ENCODE data around the gene TSPAN14. TPM values are rescaled to one million over a fixed set of nuclear protein-coding genes. Genes with fewer than 3 reads are reported as not detected.
"Not testable (repeated sequence)": the region's sequence is repeated elsewhere in the genome, so short reads cannot be mapped to it uniquely, and the experiment has no call there.

TSPAN14 gene
- total RNA-seq, 1 experiment from 2014 or later: 46.9 TPM

DNA sequence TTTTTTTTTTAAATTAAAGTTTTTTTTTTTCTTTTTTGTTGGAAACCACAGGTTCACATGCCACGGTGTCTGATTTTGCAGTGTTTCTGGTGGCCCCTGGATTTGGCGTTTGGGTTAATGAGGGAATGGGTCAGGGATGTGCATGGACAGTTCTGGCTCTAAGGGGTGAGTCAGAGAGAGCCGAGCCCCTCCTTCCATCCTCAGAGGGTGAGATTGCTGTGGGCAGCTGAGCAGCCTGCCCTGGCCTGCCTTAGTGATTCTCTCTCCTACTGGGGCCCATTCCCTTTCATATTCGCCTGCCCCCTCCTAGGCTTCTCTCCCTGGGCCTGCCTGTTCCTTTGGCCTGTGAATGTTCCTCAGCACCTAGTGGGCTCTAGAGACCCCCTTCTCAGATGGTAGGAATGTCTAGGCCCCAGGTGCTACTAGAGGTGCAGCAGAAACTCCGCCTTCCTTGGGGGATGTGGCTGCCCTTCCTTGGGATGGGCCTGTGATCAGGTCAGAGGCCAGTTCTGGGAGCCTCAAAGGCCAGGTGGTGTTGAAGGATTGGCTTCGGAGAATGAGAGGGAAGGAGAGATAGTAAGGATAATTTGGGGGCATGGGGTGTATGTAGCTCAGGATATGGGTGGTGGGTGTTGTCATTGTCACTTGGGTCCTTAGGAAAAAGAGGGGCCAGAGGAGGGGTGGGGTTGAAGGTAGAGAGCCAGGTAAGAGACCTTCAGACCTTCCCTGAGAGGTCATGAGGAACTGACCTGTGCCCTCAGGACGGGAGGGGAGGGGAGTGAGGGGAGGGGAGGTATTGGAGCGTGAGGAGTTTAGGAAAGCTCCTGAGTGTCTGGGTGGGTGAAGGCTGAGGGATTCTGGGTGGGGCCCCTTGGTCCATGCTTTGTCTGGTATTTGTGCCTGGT, 19.8 kb downstream of the TSPAN14 start:
- no peaks in the 10 kb centered on the region for H3K27me3 Mint-ChIP-seq (ENCODE audit: insufficient read depth, unreplicated experiment)
- peaks cover 30% of the 10 kb centered on the region for H3K36me3 Mint-ChIP-seq (ENCODE audit: insufficient read depth, unreplicated experiment)
- peak; percentile 52 for DNase-seq (ENCODE audit: unreplicated experiment)
- H3K4me3 Mint-ChIP-seq (ENCODE audit: unreplicated experiment): peak overlapping the region; percentile 26
- BruUV-seq (replicated peaks): no TSS peak
- TF ChIP-seq, protein P1, sequence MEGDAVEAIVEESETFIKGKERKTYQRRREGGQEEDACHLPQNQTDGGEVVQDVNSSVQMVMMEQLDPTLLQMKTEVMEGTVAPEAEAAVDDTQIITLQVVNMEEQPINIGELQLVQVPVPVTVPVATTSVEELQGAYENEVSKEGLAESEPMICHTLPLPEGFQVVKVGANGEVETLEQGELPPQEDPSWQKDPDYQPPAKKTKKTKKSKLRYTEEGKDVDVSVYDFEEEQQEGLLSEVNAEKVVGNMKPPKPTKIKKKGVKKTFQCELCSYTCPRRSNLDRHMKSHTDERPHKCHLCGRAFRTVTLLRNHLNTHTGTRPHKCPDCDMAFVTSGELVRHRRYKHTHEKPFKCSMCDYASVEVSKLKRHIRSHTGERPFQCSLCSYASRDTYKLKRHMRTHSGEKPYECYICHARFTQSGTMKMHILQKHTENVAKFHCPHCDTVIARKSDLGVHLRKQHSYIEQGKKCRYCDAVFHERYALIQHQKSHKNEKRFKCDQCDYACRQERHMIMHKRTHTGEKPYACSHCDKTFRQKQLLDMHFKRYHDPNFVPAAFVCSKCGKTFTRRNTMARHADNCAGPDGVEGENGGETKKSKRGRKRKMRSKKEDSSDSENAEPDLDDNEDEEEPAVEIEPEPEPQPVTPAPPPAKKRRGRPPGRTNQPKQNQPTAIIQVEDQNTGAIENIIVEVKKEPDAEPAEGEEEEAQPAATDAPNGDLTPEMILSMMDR (IDR thresholded peaks at IDR 0.05; ENCODE audit: unreplicated experiment): no peak
- peaks cover 64% of the 10 kb centered on the region for H3K4me1 Mint-ChIP-seq (ENCODE audit: insufficient read depth, unreplicated experiment)
- POLR2A ChIA-PET: interaction anchor here (0.7 to 11.9 kb wide), 5 partner anchors 16 to 87 kb away, joined by 3 to 205 read pairs (median 48); partner anchors contain the start of gene TSPAN14
- CTCF ChIA-PET: interaction anchor here (0.9 to 33.7 kb wide), 6 partner anchors 15 to 190 kb away, joined by 3 to 923 read pairs (median 7); no protein-coding TSS in a partner anchor
- peaks cover 13% of the 10 kb centered on the region for H3K9me3 Mint-ChIP-seq (ENCODE audit: unreplicated experiment)
- intact Hi-C loops (cut with micrococcal nuclease): loop anchor here (2.0 kb wide), 1 partner anchor 19 kb away; the partner anchor contains the start of gene TSPAN14
- peak overlapping the region; percentile 99 for H3K27ac Mint-ChIP-seq (ENCODE audit: low read depth, unreplicated experiment)

DNA sequence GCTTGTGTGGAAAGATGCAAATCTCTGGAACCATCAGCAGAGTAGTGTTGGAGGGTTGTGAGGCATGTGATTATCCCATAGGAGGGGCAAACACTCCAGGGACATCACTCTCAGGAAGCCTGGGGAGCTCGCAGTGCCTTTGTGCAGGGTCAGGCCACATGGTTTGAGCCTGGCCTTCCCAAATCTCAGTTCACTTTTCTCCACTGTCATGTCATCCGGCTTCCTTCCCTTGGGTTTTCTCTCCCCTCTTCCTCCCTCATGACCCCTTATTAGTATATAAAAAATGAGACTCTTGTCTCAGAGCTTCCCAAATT, 20.4 kb downstream of the TSPAN14 start:
- peak overlapping the region; percentile 99 for H3K27ac Mint-ChIP-seq (ENCODE audit: low read depth, unreplicated experiment)
- TF ChIP-seq, protein P1 (IDR thresholded peaks at IDR 0.05; ENCODE audit: unreplicated experiment): no peak
- CTCF ChIA-PET: interaction anchor here (1.0 to 2.5 kb wide), 5 partner anchors 14 to 190 kb away, joined by 3 to 10 read pairs (median 4); no protein-coding TSS in a partner anchor
- H3K4me1 Mint-ChIP-seq (ENCODE audit: insufficient read depth, unreplicated experiment): peaks cover 58% of the 10 kb centered on the region
- peaks cover 24% of the 10 kb centered on the region for H3K36me3 Mint-ChIP-seq (ENCODE audit: insufficient read depth, unreplicated experiment)
- POLR2A ChIA-PET: interaction anchor here (1.4 to 11.9 kb wide), 4 partner anchors 12 to 26 kb away, joined by 4 to 205 read pairs (median 92); partner anchors contain the start of gene TSPAN14
- no peaks in the 10 kb centered on the region for H3K27me3 Mint-ChIP-seq (ENCODE audit: insufficient read depth, unreplicated experiment)
- BruUV-seq (replicated peaks): no TSS peak
- no peak for DNase-seq (ENCODE audit: unreplicated experiment)
- H3K9me3 Mint-ChIP-seq (ENCODE audit: unreplicated experiment): peaks cover 13% of the 10 kb centered on the region
- intact Hi-C loops (cut with micrococcal nuclease): no loop called here
- peak overlapping the region; percentile 26 for H3K4me3 Mint-ChIP-seq (ENCODE audit: unreplicated experiment)

DNA sequence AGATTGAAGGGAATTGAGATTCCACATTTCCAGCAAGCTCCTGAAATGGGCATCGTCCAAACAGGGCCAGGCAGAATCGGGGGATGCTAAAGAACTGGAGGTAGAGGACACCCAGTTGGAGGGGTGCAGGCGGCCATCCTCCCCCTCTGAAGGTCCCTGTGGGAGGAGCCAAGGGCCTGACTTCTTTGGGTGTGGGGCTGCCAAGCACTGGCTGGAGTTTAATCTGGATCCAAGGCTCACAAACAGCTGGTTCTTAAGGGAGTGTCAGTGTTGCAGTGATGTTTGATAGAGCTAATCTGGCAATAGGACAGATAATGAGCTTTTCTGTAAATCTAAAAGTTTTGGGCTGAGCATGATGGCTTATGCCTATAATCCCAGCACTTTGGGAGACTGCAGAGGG, 20.8 kb downstream of the TSPAN14 start:
- no peak for DNase-seq (ENCODE audit: unreplicated experiment)
- intact Hi-C loops (cut with micrococcal nuclease): no loop called here
- ChIA-PET CTCF (interaction anchor here (1.0 to 2.5 kb wide), 5 partner anchors 14 to 189 kb away, joined by 3 to 10 read pairs (median 4); no protein-coding TSS in a partner anchor), POLR2A (interaction anchor here (1.4 to 11.9 kb wide), 3 partner anchors 12 to 26 kb away, joined by 4 to 205 read pairs (median 174); partner anchors contain the start of gene TSPAN14)
- no peak overlapping the region for H3K4me3 Mint-ChIP-seq (ENCODE audit: unreplicated experiment)
- H3K36me3 Mint-ChIP-seq (ENCODE audit: insufficient read depth, unreplicated experiment): peaks cover 24% of the 10 kb centered on the region
- TF ChIP-seq, protein P1 (IDR thresholded peaks at IDR 0.05; ENCODE audit: unreplicated experiment): no peak
- peaks cover 56% of the 10 kb centered on the region for H3K4me1 Mint-ChIP-seq (ENCODE audit: insufficient read depth, unreplicated experiment)
- H3K27me3 Mint-ChIP-seq (ENCODE audit: insufficient read depth, unreplicated experiment): no peaks in the 10 kb centered on the region
- no TSS peak for BruUV-seq (replicated peaks)
- H3K27ac Mint-ChIP-seq (ENCODE audit: low read depth, unreplicated experiment): peak overlapping the region; percentile 99
- peaks cover 13% of the 10 kb centered on the region for H3K9me3 Mint-ChIP-seq (ENCODE audit: unreplicated experiment)

DNA sequence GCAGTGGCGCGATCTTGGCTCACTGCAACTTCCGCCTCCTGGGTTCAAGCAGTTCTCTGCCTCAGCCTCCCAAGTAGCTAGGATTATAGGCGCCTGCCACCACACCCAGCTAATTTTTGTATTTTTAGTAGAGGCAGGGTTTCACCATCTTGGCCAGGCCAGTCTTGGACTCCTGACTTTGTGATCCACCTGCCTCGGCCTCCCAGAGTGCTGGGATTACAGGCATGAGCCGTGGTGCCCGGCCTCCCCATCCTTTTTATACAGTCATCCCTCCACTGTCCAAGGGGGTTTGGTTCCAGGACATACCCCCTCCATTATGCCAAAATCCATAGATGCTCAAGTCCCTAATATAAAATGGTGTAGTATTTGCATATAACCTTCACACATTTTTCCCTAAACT, 21.5 kb downstream of the TSPAN14 start:
- H3K27ac Mint-ChIP-seq (ENCODE audit: low read depth, unreplicated experiment); H3K4me3 Mint-ChIP-seq (ENCODE audit: unreplicated experiment); DNase-seq (ENCODE audit: unreplicated experiment); intact Hi-C loops (cut with micrococcal nuclease); BruUV-seq (replicated peaks); H3K27me3 Mint-ChIP-seq (ENCODE audit: insufficient read depth, unreplicated experiment): not testable (repeated sequence)
- ChIA-PET CTCF (interaction anchor here (1.0 to 2.5 kb wide), 5 partner anchors 16 to 188 kb away, joined by 3 to 10 read pairs (median 4); no protein-coding TSS in a partner anchor), POLR2A (interaction anchor here (1.4 to 11.9 kb wide), 3 partner anchors 11 to 25 kb away, joined by 4 to 205 read pairs (median 174); partner anchors contain the start of gene TSPAN14)
- Mint-ChIP-seq H3K4me1 (ENCODE audit: insufficient read depth, unreplicated experiment) (peaks cover 55% of the 10 kb centered on the region), H3K36me3 (ENCODE audit: insufficient read depth, unreplicated experiment) (peaks cover 24% of the 10 kb centered on the region), H3K9me3 (ENCODE audit: unreplicated experiment) (peaks cover 13% of the 10 kb centered on the region)
